ENCODE data around the gene SERPINB8. TPM values are rescaled to one million over a fixed set of nuclear protein-coding genes. Genes with fewer than 3 reads are reported as not detected.
"Not testable (repeated sequence)": the region's sequence is repeated elsewhere in the genome, so short reads cannot be mapped to it uniquely, and the experiment has no call there.

The SERPINB8 gene
- total RNA-seq, 1 donor from 2014 or later = 0.34 TPM

DNA sequence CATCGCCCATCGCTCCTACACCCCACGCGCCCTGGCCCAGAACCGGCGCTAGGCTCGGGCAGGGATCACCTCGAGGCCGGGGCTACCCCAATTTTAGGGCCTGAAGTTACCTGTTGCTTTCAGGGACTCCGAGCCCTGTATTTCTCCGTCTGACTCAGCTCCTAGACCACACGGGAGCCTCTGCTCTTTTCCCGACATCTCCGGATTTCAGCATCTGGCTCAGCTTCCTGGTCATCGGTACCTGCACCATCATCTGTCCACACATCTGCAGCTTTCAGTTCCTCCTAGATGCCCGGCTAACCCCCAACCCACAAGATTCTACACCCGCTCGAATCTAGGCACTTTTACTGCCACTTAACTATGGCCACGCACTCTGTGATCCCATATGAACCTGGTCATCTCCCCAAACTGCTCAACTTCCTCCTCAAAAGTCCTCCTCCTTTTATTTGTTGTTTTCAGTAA lies 32.9 kb upstream of the SERPINB8 start:
- TF ChIP-seq, protein P1, sequence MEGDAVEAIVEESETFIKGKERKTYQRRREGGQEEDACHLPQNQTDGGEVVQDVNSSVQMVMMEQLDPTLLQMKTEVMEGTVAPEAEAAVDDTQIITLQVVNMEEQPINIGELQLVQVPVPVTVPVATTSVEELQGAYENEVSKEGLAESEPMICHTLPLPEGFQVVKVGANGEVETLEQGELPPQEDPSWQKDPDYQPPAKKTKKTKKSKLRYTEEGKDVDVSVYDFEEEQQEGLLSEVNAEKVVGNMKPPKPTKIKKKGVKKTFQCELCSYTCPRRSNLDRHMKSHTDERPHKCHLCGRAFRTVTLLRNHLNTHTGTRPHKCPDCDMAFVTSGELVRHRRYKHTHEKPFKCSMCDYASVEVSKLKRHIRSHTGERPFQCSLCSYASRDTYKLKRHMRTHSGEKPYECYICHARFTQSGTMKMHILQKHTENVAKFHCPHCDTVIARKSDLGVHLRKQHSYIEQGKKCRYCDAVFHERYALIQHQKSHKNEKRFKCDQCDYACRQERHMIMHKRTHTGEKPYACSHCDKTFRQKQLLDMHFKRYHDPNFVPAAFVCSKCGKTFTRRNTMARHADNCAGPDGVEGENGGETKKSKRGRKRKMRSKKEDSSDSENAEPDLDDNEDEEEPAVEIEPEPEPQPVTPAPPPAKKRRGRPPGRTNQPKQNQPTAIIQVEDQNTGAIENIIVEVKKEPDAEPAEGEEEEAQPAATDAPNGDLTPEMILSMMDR (IDR thresholded peaks at IDR 0.05) = no peak
- TF ChIP-seq EZH2phosphoT487 (IDR thresholded peaks at IDR 0.05) = no peak
- no peak for TF ChIP-seq EZH2 (IDR thresholded peaks at IDR 0.05)
- no peaks in the 10 kb centered on the region for H3K9me3 ChIP-seq (ENCODE audit: low read depth)
- H3K4me3 ChIP-seq = peak overlapping the region; percentile 56
- H3K4me1 ChIP-seq = no peaks in the 10 kb centered on the region
- peak overlapping the region; percentile 99 for H2AFZ ChIP-seq (replicated peaks)
- peaks cover 64% of the 10 kb centered on the region for H3K27me3 ChIP-seq
- Mint-ChIP-seq H3K27me3 (ENCODE audit: insufficient read depth, low read depth) (no peaks in the 10 kb centered on the region), H3K27ac (no peak overlapping the region), H3K4me1 (no peaks in the 10 kb centered on the region), H3K4me3 (no peak overlapping the region), H3K36me3 (no peaks in the 10 kb centered on the region), H3K9me3 (no peaks in the 10 kb centered on the region)
- H3K4me2 ChIP-seq = peak overlapping the region; percentile 89
- no peaks in the 10 kb centered on the region for H4K20me1 ChIP-seq (ENCODE audit: low read depth)
- H3K27ac ChIP-seq = no peak overlapping the region
- H3K36me3 ChIP-seq = no peaks in the 10 kb centered on the region
- H3K79me2 ChIP-seq (ENCODE audit: low read depth) = no peaks in the 10 kb centered on the region
- no peak overlapping the region for H3K9ac ChIP-seq
- no peaks in the 10 kb centered on the region for H3F3A ChIP-seq (ENCODE audit: low read depth)
- DNase-seq (ENCODE audit: low spot score) = no peak

- Mint-ChIP-seq H3K27me3 (ENCODE audit: insufficient read depth, low read depth) (no peaks in the 10 kb centered on the region), H3K9me3 (no peaks in the 10 kb centered on the region), H3K4me3 (no peak overlapping the region), H3K36me3 (no peaks in the 10 kb centered on the region), H3K4me1 (no peaks in the 10 kb centered on the region), H3K27ac (no peak overlapping the region)
- Histone ChIP-seq H4K20me1 (ENCODE audit: low read depth) (no peaks in the 10 kb centered on the region), H3K36me3 (no peaks in the 10 kb centered on the region), H3K9ac (no peak overlapping the region), H2AFZ (replicated peaks) (no peak overlapping the region), H3K27me3 (peaks cover 38% of the 10 kb centered on the region), H3K27ac (no peak overlapping the region), H3K4me2 (no peak overlapping the region), H3F3A (ENCODE audit: low read depth) (no peaks in the 10 kb centered on the region), H3K4me3 (no peak overlapping the region), H3K79me2 (ENCODE audit: low read depth) (no peaks in the 10 kb centered on the region), H3K9me3 (ENCODE audit: low read depth) (no peaks in the 10 kb centered on the region), H3K4me1 (no peaks in the 10 kb centered on the region)
- no peak for DNase-seq (ENCODE audit: low spot score)
- TF ChIP-seq, protein P1 (IDR thresholded peaks at IDR 0.05) = no peak
- TF ChIP-seq EZH2 (IDR thresholded peaks at IDR 0.05) = no peak
- TF ChIP-seq EZH2phosphoT487 (IDR thresholded peaks at IDR 0.05) = no peak
These were observed 29.9 kb upstream of the SERPINB8 start for GRCh38 chr18:63940008-63940407.

DNA sequence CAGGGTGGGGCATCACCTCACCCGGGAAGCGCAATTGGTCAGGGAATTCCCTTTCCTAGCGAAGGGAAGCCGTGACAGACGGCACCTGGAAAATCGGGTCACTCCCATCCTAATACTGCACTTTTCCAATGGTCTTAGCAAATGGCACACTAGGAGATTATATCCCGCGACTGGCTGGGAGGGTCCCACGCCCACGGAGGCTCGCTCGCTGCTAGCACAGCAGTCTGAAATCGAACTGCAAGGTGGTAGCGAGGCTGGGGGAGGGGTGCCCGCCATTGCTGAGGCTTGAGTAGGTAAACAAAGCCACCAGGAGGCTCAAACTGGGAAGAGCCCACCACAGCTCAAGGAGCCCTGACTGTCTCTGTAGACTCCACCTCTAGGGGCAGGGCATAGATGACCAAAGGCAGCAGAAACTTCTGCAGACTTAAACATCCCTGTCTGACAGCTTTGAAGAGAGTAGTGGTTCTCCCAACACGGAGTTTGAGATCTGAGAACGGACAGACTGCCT lies 29.3 kb upstream of the SERPINB8 start:
- not testable (repeated sequence) for H4K20me1 ChIP-seq (ENCODE audit: low read depth); H2AFZ ChIP-seq (replicated peaks); H3K4me3 ChIP-seq; DNase-seq (ENCODE audit: low spot score); H3K27ac ChIP-seq; H3K9me3 Mint-ChIP-seq; H3K36me3 ChIP-seq; H3K4me3 Mint-ChIP-seq; H3K36me3 Mint-ChIP-seq; H3K9ac ChIP-seq; H3K9me3 ChIP-seq (ENCODE audit: low read depth); H3F3A ChIP-seq (ENCODE audit: low read depth); H3K4me1 ChIP-seq; H3K27ac Mint-ChIP-seq; H3K27me3 Mint-ChIP-seq (ENCODE audit: insufficient read depth, low read depth); H3K79me2 ChIP-seq (ENCODE audit: low read depth); H3K4me1 Mint-ChIP-seq; H3K4me2 ChIP-seq
- H3K27me3 ChIP-seq = peaks cover 32% of the 10 kb centered on the region

- H4K20me1 ChIP-seq (ENCODE audit: low read depth) = no peaks in the 10 kb centered on the region
- peaks cover 6% of the 10 kb centered on the region for H3K27me3 Mint-ChIP-seq (ENCODE audit: insufficient read depth, low read depth)
- H3K4me3 Mint-ChIP-seq = no peak overlapping the region
- peaks cover 5% of the 10 kb centered on the region for H3K4me1 Mint-ChIP-seq
- H3K79me2 ChIP-seq (ENCODE audit: low read depth) = no peaks in the 10 kb centered on the region
- no peaks in the 10 kb centered on the region for H3K9me3 ChIP-seq (ENCODE audit: low read depth)
- H3K36me3 Mint-ChIP-seq = no peaks in the 10 kb centered on the region
- H3K27ac Mint-ChIP-seq = no peak overlapping the region
- no peak for TF ChIP-seq EZH2phosphoT487 (IDR thresholded peaks at IDR 0.05)
- TF ChIP-seq, protein P1 (IDR thresholded peaks at IDR 0.05) = no peak
- no peak for TF ChIP-seq EZH2 (IDR thresholded peaks at IDR 0.05)
- peaks cover 2% of the 10 kb centered on the region for H3K9me3 Mint-ChIP-seq
- no peak overlapping the region for H3K9ac ChIP-seq
- no peak overlapping the region for H3K27ac ChIP-seq
- H3K36me3 ChIP-seq = no peaks in the 10 kb centered on the region
- no peak overlapping the region for H3K4me3 ChIP-seq
- H2AFZ ChIP-seq (replicated peaks) = no peak overlapping the region
- peaks cover 7% of the 10 kb centered on the region for H3K4me1 ChIP-seq
- H3K27me3 ChIP-seq = peaks cover 27% of the 10 kb centered on the region
- no peak for DNase-seq (ENCODE audit: low spot score)
- no peak overlapping the region for H3K4me2 ChIP-seq
- peaks cover 10% of the 10 kb centered on the region for H3F3A ChIP-seq (ENCODE audit: low read depth)
These were observed 22.7 kb upstream of the SERPINB8 start for GRCh38 chr18:63947051-63947790.
